Measurements from ENCODE around the gene CENPF.
"Not testable (repeated sequence)": the region's sequence is repeated elsewhere in the genome, so short reads cannot be mapped to it uniquely, and the experiment has no call there.

CENPF gene
- total RNA-seq, result 8.6 to 13.3 reads per million in 2 experiments

GRCh38 chr1:214602764-214603657, at the start of gene CENPF:
CENPF (plus strand) TSS chr1:214603195; CDS start chr1:214613755, 10,560 bp downstream.
- peak; percentile 89 for DNase-seq (ENCODE audit: low read depth)

GRCh38 chr1:214557952-214558735, 44.9 kb upstream of the CENPF start:
- DNase-seq (ENCODE audit: low read depth), result no peak

GRCh38 chr1:214563881-214564280, 39.1 kb upstream of the CENPF start:
- no peak for DNase-seq (ENCODE audit: low read depth)

- no peak for DNase-seq (ENCODE audit: low read depth)
These were observed 37.7 kb upstream of the CENPF start for GRCh38 chr1:214565310-214565709.

GRCh38 chr1:214566158-214567104, 36.6 kb upstream of the CENPF start:
- DNase-seq (ENCODE audit: low read depth), result no peak

GRCh38 chr1:214567481-214567980, 35.5 kb upstream of the CENPF start:
- DNase-seq (ENCODE audit: low read depth), result no peak

GRCh38 chr1:214568328-214568727, 34.7 kb upstream of the CENPF start:
- DNase-seq (ENCODE audit: low read depth), result no peak

- no peak for DNase-seq (ENCODE audit: low read depth)
These were observed 33.5 kb upstream of the CENPF start for GRCh38 chr1:214569357-214570004.

- DNase-seq (ENCODE audit: low read depth), result no peak
These were observed 32.6 kb upstream of the CENPF start for GRCh38 chr1:214570442-214570841.

- DNase-seq (ENCODE audit: low read depth), result no peak
These were observed 31.7 kb upstream of the CENPF start for GRCh38 chr1:214571281-214571680.

GRCh38 chr1:214573386-214574318, 29.3 kb upstream of the CENPF start:
- no peak for DNase-seq (ENCODE audit: low read depth)

GRCh38 chr1:214574598-214575411, 28.2 kb upstream of the CENPF start:
- DNase-seq (ENCODE audit: low read depth), result no peak

GRCh38 chr1:214576120-214576519, 26.9 kb upstream of the CENPF start:
- not testable (repeated sequence) for DNase-seq (ENCODE audit: low read depth)

- DNase-seq (ENCODE audit: low read depth), result no peak
These were observed 23.8 kb upstream of the CENPF start for GRCh38 chr1:214579183-214579582.

- DNase-seq (ENCODE audit: low read depth), result no peak
These were observed 21.2 kb upstream of the CENPF start for GRCh38 chr1:214581785-214582184.

- DNase-seq (ENCODE audit: low read depth), result no peak
These were observed 20.6 kb upstream of the CENPF start for GRCh38 chr1:214582289-214582891.

GRCh38 chr1:214583113-214583512, 19.9 kb upstream of the CENPF start:
- no peak for DNase-seq (ENCODE audit: low read depth)

- DNase-seq (ENCODE audit: low read depth), result no peak
These were observed 19.0 kb upstream of the CENPF start for GRCh38 chr1:214583824-214584554.

All from T follicular helper cell (primary cell).